NCI-H128 (cell line): ENCODE data around the gene TTC8.
"Not testable (repeated sequence)": the region's sequence is repeated elsewhere in the genome, so short reads cannot be mapped to it uniquely, and the experiment has no call there.

Source experiments
- DNase-seq: peaks from one replicate; lab custom pipeline; 2025; ENCODE audit not compliant: unreplicated experiment; lab: John Stamatoyannopoulos, UW

Gene TTC8

DNA sequence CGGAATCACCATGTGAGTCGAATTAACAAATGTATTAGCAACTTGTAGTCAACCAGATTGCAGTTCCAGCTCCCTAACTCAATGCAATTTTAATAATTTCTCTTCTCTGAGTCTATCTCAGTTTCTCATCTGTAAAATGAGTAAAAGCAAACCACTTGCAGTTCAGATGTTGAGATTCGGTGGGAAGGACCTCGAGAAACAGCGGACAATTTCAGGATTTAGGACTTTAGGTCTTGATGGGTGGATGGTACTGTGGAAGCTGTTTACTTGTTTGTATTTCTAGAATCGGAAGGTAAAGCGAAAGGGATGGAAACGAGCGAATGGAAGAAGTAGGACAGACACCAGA lies 510 bp upstream of the TTC8 start:
- DNase-seq: no peak

- no peak for DNase-seq
Measured at GRCh38 chr14:88825078-88825458, 617 bp downstream of the TTC8 start.

GRCh38 chr14:88825503-88825902 lies 1.1 kb downstream of the TTC8 start:
- DNase-seq: no peak

GRCh38 chr14:88829188-88829587 lies 4.7 kb downstream of the TTC8 start:
- DNase-seq: no peak

GRCh38 chr14:88829685-88830302 lies 5.3 kb downstream of the TTC8 start:
- no peak for DNase-seq

- DNase-seq: no peak
Measured at GRCh38 chr14:88831284-88831683, 6.8 kb downstream of the TTC8 start.

GRCh38 chr14:88834883-88835431 lies 10.5 kb downstream of the TTC8 start:
- DNase-seq: no peak

DNA sequence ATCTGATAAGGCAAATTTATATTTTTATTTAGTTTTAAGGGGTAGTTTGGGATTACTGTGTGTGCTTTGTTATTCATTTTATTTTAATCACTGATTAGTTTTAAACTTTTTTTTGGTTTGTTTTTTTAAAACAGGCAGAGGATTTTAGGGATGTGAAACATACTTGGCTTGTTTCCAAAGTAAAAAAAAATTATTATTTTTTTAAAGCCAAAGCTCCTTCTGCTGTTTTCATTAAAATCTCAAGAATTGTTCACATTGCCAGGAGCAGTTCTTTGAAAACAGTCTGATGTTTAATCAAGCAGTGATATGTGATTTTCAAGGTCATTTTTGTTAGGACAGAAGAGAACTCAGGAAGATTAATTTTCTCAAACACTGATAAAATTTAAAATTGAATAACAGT lies 11.2 kb downstream of the TTC8 start:
- DNase-seq: no peak

GRCh38 chr14:88837495-88837894 lies 13.0 kb downstream of the TTC8 start:
- DNase-seq: no peak

GRCh38 chr14:88838015-88838414 lies 13.6 kb downstream of the TTC8 start:
- no peak for DNase-seq

DNA sequence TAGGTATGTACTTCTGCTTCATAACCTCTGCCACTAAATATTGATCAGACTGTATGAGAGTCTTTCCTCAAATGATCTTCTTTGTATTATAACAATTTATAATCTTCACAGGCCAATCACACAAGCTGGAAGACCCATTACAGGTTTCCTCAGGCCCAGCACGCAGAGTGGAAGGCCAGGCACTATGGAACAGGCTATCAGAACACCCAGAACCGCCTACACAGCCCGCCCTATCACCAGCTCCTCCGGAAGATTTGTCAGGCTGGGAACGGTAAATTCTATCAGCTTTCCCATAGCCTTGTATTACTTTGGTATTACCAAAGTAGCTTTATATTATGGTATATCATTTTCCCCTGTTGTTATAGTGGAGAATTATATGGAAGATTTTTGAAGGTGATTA lies 16.5 kb downstream of the TTC8 start:
- no peak for DNase-seq

DNA sequence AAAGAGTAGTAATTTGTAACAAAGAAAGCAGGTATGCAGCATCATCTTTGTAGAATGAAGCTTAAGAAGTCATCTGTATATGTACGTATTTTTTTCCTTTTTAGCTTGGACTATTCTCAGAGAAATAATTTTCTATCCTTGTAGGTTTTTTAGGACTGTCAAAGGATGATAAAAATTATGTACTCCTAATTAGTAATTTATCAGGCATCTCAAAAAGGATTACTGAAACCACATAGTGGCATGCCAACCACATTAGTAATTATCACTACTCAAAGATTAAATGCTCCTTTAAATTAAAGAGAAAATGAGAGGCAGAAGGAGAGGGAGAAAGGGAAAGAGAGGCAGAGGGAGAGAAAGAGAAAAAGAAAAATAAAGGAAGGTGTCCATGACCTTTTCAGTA lies 17.3 kb downstream of the TTC8 start:
- no peak for DNase-seq

GRCh38 chr14:88842414-88842813 lies 18.0 kb downstream of the TTC8 start:
- no peak for DNase-seq

DNA sequence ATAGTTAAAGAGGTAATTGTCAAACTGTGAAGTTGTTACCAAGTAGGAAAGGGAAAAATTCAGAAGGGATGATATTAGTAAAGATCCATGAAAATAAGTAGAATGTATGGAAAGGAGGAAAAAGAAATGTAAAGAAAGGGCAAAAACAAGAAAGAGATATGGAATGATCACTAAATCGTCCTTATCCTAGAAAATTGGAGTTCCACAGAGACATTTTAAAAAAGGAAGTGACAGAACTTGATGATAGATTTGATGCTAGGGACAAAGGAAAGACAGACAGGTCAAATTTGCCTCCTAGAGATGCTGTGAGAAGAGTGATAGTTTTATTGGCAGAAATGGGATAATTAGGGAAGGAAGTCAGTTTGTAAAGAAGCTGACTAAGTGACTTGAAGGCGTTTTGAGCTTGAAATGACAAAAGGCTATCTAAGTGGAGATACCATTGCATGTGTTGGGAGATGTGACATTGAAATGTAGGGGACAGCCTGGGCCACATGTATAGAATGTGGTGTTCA lies 20.6 kb downstream of the TTC8 start:
- no peak for DNase-seq

GRCh38 chr14:88848571-88848970 lies 24.1 kb downstream of the TTC8 start:
- no peak for DNase-seq

DNA sequence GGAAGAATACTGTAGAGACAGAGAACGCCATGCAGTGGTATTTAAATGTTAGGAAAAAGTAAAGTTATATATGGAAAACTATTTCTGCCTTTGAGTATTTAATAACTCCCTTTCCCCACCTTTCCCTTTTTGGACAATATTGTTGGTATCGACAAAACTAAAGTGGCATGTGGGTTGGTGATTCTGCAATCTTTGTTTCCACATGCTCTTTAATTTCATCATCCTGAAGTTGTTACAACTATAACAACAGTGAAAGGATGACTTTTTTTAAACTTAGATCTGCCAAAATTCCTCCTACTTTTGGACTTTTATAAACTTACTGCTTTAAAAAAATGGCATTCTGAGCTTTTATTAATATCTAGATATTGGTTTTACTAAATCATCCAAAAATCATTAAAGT lies 25.3 kb downstream of the TTC8 start:
- no peak for DNase-seq

DNA sequence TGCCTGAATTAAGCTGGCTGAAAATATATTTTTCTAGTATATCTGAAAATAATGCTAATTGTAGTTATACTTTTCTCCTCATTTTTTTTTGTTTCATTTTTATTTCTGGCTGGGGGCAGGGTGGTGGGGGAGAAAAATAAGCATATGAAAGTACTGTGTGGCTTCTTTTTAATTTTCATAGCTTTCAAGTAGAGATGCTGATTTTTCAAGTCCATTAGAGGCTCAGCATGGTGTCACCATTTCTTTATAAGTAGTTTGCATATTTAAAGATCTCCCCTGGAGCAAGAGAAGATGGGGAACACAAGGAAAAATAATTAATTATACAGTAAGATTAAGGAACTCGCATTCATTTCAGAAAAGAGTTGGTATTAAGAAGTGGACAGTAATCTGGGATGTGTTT lies 27.1 kb downstream of the TTC8 start:
- DNase-seq: no peak

DNA sequence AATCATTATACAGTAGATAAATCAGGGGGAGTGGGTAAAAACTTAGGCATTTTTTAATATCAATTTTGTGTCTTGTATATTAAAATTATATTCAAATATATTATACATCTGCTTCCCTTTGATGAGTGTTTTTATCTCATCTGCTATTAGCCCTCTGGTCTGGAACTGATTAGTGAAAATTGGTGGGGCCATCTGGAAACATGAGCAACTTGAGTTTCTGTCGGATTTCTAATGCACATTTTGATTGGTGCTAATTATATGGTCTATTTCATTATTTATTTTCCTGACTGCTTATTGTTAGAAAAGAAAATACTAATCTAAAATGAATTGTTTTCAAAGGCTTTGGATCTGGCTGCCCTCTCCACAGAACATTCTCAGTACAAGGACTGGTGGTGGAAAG lies 28.2 kb downstream of the TTC8 start:
- DNase-seq: no peak

DNA sequence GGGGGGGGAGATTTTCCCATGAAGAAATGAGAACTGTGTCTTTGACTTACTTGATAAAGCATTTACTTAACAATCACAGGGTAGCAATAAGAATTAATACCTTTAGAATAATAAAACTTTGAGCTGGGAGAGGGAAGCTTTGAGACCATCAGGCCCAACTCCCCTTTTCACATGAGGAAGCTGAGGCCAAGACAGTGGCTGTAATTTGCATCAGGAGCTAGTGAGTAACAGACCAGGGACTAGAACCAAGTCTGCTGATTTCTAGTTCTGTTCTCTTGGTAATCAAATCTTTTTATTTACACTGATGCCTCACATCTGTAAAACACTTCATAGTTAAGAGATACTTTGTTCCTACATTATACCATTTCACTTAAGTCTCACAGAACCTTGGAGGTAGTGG lies 28.7 kb downstream of the TTC8 start:
- DNase-seq: no peak

- DNase-seq: no peak
Measured at GRCh38 chr14:88856786-88857366, 32.4 kb downstream of the TTC8 start.

DNA sequence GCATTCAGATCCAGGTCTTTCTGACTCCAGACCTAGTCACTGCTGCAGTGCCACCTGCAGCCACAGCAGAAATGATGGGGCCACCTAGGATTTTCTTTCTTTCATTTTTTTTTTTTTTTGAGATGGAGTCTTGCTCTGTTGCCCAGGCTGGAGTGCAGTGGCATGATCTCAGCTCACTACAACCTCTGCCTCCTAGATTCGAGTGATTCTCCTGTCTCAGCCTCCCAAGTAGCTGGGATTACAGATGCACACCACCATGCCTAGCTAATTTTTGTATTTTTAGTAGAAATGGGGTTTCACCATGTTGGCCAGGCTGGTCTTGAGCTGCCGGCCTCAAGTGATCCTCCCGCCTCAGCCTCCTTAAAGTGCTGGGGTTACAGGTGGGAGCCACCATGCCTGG lies 33.4 kb downstream of the TTC8 start:
- not testable (repeated sequence) for DNase-seq

DNA sequence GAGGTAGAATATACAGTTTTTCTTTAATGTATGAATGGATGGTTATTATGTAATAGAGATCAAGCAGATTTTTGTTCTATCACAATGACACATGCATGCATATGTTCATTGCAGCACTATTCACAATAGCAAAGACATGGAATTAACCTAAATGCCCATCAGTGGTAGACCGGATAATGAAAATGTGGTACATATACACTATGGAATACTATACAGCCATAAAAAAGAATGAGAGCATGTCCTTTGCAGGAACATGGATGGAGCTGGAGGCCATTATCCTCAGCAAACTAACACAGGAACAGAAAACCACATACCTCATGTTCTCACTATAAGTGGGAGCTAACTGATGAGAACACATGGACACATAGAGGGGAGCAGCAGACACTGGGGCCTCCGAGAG lies 34.7 kb downstream of the TTC8 start:
- DNase-seq: not testable (repeated sequence)

GRCh38 chr14:88863167-88863566 lies 38.7 kb downstream of the TTC8 start:
- no peak for DNase-seq
